ENCODE data around the gene IKBKE.

Gene IKBKE

DNA sequence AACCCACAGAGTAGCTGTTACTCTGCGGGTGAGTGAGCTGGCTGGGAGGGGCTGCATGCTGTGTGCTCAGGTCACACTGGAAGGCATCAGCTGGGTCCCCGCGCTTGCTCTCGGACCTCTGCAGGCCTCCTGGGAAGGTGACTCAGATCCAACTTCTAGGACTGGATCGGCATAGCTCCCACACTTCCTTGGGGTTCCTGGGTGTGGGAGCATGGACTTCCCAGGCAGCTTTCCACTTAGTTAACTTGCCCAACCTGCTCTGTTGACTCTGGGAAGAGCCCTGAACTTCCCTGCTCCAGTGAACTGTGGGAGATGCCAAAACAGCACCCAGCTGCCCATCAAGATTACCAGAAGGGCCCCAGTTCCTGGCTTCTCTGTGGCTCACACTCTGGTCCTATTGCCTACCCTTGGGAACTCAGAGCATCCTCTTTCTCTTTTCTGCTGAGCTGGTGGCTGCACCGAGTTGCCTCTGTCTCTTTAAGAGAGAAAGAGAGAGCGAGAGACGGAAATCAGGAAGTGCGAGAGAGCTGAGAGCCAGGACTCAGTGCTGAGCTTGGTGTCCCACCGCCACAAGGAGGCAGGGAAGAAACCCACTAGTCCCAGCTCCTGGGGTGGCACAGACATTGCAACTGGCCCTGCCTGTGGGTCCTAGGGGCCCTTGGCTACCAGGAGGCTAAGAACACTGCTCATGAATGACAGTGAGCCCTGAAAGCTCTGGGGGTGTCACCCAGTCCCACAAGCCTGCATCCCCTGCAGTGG, at the start of gene IKBKE:
Gene IKBKE, plus strand, starts transcription at position 544 of the 759 bp plus-strand sequence. CDS start 2,752 bp downstream, outside the sequence.
- no peak for DNase-seq

GRCh38 chr1:206421616-206422340, 48.5 kb upstream of the IKBKE start:
- DNase-seq: no peak

DNA sequence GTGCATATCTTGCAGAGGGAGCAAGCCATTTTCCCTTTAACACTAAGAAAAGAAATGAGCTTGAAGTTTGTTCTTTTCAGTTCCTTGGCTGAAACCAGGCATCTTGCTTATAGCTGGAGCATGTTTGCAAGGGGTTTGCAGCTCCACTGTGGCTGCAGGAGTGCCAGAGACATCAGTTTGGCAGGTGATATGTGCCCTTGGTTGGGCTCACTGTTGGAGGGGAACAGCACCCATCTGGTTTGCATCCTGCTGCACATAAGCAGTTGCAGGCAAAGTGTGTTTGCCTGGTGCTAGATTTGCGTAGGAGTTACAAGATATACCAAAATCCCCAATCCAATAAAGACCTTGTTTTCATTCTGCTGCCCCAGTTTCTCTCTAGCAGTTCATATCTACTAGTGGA, 47.8 kb upstream of the IKBKE start:
- DNase-seq: no peak

- no peak for DNase-seq
These were observed 43.0 kb upstream of the IKBKE start for GRCh38 chr1:206427291-206427690.

DNA sequence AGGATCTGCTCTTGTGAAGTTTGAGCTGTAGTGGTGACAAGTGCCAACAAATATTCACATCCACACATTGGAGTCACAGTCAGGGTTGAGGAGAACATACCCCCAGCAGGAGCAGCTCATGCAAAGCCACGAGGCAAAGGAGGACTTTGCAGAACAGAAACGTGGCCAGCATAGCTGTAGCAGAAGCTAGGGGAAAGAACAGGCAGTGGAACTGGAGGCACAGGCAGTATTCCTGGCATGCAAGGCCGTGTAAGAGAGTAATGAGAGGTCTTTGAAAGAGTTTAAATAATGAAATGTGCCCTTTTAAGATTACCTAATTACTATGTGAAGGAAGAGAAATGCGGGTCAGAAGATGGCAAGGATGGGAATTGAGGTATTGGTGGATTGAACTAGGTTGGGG, 40.9 kb upstream of the IKBKE start:
- no peak for DNase-seq

- DNase-seq: no peak
These were observed 40.0 kb upstream of the IKBKE start for GRCh38 chr1:206430031-206430983.

- DNase-seq: no peak
These were observed 34.8 kb upstream of the IKBKE start for GRCh38 chr1:206435445-206435844.

DNA sequence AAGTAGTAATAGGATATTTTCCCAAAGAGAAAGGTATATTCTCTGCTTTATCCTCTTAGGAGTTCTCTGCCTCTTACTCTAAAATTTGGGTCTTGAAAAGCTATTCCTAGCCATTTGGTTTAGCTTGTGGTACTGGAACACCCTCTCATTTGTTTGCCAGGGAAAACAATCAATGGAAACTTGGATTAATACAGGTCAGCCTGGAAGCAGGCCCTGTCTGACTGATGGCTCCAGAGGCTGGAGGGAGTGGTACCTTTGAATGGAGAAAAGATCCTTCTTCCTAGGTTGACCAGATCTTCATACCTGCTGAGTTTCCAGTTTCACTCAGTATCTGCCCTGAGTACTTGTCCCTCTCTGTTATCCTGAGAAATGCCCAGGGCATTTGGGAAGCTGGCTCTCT, 31.7 kb upstream of the IKBKE start:
- DNase-seq: no peak

DNA sequence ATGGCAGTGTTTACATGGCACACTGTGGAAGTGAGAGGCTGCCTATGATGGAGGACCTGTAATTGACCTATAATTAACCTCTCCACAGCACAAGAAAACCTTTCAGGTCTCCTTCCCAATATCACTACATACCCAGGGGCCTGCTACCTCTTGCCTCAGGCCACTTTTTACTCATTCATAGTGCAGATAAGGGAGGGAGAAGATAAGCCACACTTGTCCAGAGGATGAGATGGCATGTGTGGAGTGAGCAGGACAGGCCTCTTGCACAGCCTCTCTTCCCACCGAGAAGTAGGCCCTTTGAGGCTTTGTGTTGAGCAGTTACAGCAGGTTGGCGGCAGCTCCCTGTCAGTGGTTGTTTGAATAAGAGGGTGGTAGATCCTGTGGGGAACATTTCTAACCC, 31.1 kb upstream of the IKBKE start:
- DNase-seq: no peak

GRCh38 chr1:206441336-206441967, 28.8 kb upstream of the IKBKE start:
- DNase-seq: no peak

GRCh38 chr1:206442101-206442500, 28.2 kb upstream of the IKBKE start:
- DNase-seq: no peak

DNA sequence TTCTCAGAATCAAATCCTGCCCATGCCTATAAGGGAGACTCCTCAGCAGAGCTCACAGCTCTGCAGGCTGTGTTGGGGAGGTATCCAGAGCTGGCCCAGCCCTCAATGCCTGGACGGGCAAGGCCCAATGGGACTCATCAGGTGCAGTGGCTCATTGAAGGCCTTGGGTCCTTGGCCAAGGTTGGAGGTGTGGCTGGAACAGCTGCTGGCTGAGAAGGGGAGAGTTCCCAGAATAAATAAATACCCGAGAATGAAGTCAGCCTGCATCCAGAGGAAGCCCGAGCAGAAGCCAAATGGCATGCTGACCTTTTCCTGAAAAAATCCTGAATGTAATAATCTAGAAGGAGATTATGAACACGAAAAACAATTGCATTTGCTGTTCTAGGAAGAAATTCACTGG, 25.2 kb upstream of the IKBKE start:
- DNase-seq: no peak

DNA sequence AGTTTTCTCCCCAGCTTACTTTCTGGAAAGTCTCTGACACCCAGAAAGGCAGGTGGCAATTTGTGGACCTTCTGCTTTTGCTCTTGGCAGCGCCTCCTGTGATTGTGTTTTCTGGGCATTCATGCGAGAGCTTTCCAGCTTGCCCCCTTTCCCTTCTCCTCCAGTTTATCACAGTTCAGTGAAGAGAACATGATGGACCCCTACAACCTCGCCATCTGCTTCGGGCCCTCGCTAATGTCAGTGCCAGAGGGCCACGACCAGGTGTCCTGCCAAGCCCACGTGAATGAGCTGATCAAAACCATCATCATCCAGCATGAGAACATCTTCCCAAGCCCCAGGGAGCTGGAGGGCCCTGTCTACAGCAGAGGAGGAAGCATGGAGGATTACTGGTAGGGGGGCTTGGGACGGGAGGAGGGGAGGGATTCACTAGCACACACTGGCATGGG, 24.3 kb upstream of the IKBKE start:
- no peak for DNase-seq

DNA sequence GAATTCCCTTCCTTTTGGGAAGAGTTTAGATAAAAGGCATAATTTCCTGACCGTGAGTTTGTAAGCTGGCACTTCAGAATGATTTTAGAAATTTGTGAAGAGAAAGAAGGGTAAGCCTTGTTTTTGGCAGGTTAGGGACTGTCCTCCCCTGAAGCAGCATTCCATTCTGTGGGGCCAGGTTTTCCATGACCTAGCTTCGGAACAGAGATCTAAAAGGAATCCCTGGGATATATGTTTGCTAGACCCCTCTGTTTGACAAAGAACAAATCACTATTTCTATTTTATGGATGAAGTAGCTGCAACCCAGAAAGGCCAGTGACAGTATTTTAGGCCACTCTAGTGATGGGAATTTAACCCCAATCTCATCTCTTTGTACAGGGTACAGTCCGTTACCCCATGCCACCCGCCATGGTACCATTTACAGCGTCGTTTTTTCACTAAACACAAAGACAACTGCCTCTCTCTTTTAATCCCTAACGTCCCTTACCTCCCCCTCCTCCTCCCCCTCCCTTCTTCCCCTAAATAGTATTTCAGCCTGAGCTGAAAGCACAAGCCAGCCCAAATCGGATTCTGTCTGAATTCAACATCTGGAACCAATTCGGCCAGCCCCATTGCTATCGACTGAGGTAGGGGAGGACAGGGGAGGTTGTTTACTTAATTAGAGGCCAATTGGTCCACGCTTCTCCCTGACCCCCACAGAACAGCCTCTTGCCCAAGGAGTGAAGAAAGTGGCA, 23.4 kb upstream of the IKBKE start:
- DNase-seq: no peak

DNA sequence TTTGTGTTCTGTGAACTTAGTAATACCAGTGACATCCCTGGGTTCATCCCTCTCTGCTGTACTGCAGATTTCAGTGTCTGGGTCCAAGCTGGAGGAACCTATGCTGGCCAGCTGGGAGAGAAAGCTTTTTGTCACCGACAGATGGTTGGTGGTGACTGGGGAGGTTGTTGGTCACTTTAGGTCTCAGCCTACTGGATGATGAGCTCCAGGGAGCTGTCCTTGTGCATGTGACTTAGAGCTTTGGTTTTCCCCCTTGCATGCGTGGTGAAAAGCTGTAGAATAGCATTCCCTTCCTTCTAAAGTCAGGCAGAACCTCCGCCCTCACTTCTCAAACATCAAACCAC, 22.9 kb upstream of the IKBKE start:
- no peak for DNase-seq

DNA sequence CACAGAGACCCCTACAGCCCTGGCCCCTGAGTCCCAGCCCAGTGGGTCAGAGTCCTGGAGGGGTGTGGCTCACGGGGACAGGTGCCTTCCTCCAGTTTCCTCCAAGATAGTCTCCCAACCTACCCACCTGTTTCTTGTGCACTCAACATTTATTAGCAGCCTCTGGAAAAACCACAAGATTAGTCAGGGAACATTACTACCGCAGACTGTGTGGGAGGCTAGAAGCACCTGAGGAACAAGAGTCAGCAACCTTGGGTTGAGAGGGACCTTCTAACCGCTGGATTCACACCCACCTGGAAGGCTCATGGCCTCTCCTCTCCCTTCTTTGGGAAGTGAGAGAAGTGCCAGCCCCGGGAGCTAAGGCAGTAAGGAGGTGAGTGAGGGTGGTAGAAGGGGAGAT, 22.5 kb upstream of the IKBKE start:
- DNase-seq: no peak

- DNase-seq: no peak
These were observed 21.8 kb upstream of the IKBKE start for GRCh38 chr1:206448471-206448870.

DNA sequence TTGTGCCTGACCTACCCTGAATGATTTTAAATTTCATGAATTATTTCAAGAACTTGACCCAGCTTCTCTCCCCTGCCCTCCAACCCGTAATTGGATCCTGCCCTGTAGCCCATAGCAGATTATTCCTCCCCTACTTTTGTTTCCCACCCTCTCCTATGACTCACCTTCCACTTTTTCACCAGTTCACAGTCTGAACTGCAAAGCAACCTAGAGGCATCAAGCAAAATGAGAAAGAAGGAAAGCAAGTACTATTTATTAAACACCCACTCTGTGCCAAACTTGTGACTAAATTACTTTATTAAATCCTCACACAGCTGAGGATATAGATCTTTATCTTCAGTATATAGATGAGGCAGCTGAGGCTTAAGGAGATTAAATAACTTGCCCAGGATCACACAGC, 20.7 kb upstream of the IKBKE start:
- DNase-seq: no peak

DNA sequence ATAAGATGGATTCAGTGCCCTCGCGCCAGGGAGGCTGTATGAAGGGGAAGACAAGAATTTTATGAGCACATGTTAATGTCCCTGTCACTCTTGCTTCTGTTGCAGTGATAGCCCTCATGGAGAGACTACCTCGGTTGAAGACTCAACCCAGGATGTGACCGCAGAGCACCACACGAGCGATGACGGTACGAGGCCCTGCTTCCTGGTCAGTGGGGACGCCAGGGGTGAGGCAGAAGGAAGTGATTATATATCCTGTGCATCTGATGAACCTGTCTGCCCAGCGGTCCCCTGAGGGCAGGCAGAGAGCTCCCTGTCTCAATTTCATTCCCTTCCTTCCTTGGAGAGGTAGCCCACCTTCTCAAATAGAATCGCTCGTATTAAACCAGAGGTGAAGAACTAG, 20.0 kb upstream of the IKBKE start:
- no peak for DNase-seq

DNA sequence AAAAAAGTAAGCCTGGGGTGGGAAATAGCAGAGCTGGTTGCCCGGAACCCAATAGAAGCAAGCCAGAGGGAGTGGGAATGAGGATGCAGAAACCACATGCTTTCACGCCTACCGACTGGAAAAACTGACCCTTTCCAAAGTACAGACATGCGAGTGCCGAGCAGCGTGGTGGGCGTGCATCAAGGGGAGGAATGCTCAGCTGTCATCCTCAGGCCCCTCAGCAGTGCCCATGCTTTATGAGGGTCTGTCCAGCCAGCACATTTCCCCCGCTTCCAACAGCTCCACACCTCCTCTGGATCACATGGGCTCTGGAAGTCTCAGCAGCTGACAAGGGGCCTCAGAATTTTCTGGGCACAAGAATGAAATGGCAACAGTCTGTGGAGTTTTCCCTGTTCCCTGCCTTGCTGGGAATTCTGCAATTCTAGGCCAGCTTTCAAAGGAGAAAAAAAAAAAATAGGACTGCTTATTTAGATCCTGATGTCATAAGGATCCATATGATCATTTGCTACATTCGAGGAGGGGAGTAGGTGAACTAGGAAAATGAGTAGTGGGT, 19.1 kb upstream of the IKBKE start:
- DNase-seq: no peak

GRCh38 chr1:206453111-206453510, 17.2 kb upstream of the IKBKE start:
- DNase-seq: no peak

GRCh38 chr1:206455289-206455665, 15.0 kb upstream of the IKBKE start:
- no peak for DNase-seq
